Measurements from ENCODE around the gene PDCD1.

DNA sequence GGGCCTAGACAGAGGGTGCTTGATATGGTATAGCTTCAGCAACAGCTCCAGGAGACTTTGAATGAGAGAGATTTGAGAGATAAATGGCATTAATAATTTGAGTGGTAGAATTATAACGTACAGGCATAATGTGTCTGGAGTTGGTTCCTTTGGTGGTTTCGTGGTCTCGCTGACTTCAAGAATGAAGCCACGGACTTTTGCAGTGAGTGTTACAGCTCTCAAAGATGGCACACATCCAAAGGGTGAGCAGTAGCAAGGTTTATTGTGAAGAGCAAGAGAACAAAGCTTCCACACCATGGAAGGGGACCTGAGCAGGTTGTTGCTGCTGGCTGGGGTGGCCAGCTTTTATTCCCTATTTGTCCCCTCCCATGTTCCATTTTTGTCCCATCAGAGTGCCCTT, 23.1 kb downstream of the PDCD1 start:
- no peak for TF ChIP-seq EZH2 (IDR thresholded peaks at IDR 0.05; ENCODE audit: low read length, unreplicated experiment)
- TF ChIP-seq, protein P1, sequence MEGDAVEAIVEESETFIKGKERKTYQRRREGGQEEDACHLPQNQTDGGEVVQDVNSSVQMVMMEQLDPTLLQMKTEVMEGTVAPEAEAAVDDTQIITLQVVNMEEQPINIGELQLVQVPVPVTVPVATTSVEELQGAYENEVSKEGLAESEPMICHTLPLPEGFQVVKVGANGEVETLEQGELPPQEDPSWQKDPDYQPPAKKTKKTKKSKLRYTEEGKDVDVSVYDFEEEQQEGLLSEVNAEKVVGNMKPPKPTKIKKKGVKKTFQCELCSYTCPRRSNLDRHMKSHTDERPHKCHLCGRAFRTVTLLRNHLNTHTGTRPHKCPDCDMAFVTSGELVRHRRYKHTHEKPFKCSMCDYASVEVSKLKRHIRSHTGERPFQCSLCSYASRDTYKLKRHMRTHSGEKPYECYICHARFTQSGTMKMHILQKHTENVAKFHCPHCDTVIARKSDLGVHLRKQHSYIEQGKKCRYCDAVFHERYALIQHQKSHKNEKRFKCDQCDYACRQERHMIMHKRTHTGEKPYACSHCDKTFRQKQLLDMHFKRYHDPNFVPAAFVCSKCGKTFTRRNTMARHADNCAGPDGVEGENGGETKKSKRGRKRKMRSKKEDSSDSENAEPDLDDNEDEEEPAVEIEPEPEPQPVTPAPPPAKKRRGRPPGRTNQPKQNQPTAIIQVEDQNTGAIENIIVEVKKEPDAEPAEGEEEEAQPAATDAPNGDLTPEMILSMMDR (conservative IDR thresholded peaks at IDR 0.05; ENCODE audit: low read depth, low read length) = no peak
- TF ChIP-seq EZH2phosphoT487 (IDR thresholded peaks at IDR 0.05; ENCODE audit: borderline replicate concordance, low read length) = no peak

All from PC-3 (cell line).